Calu3 (cell line): Measurements from ENCODE around the gene NOL4L. TPM values are rescaled to one million over a fixed set of nuclear protein-coding genes. Genes with fewer than 3 reads are reported as not detected.

Source experiments
- BruUV-seq: library from RNA; stranded (reverse); fragments of 400-500 nt; replicated peaks from 2 replicates; lab custom pipeline; 2021; lab: Mats Ljungman, UMichigan
- CTCF ChIA-PET: fragments of 300-600 bp; sonication (Branson Sonifier 250); formaldehyde crosslinking; loops from one replicate; lab custom pipeline; 2022; ENCODE audit warnings: antibody characterized with exemption; lab: Charles Lee
- DNase-seq: peaks from one replicate; pipeline ENCODE4 v3.0.0; 2022
- H3K27ac Mint-ChIP-seq: one replicate; pipeline ENCODE4 v1.8.0; 2022; ENCODE audit warnings: mixed read lengths; ENCODE audit not compliant: unreplicated experiment
- H3K27me3 Mint-ChIP-seq: one replicate; pipeline ENCODE4 v1.8.0; 2022; ENCODE audit warnings: mixed read lengths; ENCODE audit not compliant: unreplicated experiment
- H3K36me3 Mint-ChIP-seq: one replicate; pipeline ENCODE4 v1.8.0; 2022; ENCODE audit warnings: mild to moderate bottlenecking, moderate library complexity, mixed read lengths; ENCODE audit not compliant: insufficient read depth, unreplicated experiment
- H3K4me1 Mint-ChIP-seq: one replicate; pipeline ENCODE4 v1.8.0; 2022; ENCODE audit warnings: mild to moderate bottlenecking, low read depth, mixed read lengths; ENCODE audit not compliant: unreplicated experiment
- H3K4me3 Mint-ChIP-seq: one replicate; pipeline ENCODE4 v1.8.0; 2022; ENCODE audit warnings: mild to moderate bottlenecking, low read depth, moderate library complexity, mixed read lengths; ENCODE audit not compliant: unreplicated experiment
- H3K9me3 Mint-ChIP-seq: one replicate; pipeline ENCODE4 v1.8.0; 2022; ENCODE audit warnings: low read depth, mixed read lengths; ENCODE audit not compliant: unreplicated experiment
- intact Hi-C: fragments of 100-400 bp; cut with micrococcal nuclease; formaldehyde crosslinking; loops from one replicate; pipeline ENCODE4 v1.10.0; 2022; ENCODE audit not compliant: unreplicated experiment
- total RNA-seq: library from RNA; stranded (reverse); gene quantifications from 2 replicates; pipeline ENCODE4 v1.2.3, GENCODE V29; 2022
- TF ChIP-seq, protein P1 (sequence below): fragments of 200-600 bp; IDR thresholded peaks from one replicate; pipeline ENCODE4 v1.8.0; 2022; ENCODE audit warnings: antibody characterized with exemption; ENCODE audit not compliant: unreplicated experiment

NOL4L gene
- total RNA-seq, 1 experiment from 2014 or later, result 46.9 TPM

DNA sequence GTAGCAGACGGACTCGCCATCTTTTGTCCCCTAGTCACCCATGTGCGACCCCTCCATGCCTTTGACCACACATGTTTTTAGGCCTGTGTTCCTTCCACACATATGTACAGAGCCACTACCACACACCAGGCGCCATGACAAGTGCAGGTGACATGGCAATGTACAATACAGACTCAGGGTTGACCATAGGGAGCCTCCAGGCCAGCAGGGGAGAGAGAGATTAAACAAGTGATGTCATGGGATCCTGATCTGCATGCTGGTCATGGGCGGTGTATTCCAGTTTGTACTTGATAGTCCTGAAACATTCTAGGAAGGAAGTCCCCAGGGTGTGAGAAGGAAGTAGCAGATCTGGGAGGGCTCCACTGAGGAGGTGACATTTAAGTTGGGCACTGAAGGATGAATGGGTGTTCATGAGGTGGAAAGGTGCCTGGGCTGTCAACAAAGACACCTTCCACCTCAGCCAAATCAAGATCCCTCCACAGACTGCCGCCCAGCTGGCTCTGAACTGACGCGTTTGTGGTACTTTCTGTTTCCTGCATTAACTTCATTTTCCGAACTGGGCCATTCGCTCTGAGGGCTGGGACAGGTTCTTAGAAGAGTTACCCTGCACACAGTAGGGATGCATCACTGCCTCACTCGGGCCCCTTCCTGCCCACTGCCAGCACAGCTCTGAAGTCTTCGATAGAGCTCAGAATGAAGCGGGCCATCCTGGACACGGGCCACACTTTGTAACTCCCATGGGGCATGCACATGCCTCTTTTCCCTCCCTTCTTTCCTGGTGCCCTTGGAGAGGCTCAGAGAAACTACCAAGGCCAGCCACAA, 94.0 kb downstream of the NOL4L start:
- Mint-ChIP-seq H3K9me3 (peaks cover 6% of the 10 kb centered on the region), H3K4me1 (peaks cover 3% of the 10 kb centered on the region), H3K4me3 (no peak overlapping the region), H3K27ac (no peak overlapping the region), H3K27me3 (peaks cover 39% of the 10 kb centered on the region), H3K36me3 (no peaks in the 10 kb centered on the region)
- intact Hi-C loops, result no loop called here
- BruUV-seq, result no TSS peak
- CTCF ChIA-PET, result no interaction called here
- no peak for DNase-seq
- TF ChIP-seq, protein P1, sequence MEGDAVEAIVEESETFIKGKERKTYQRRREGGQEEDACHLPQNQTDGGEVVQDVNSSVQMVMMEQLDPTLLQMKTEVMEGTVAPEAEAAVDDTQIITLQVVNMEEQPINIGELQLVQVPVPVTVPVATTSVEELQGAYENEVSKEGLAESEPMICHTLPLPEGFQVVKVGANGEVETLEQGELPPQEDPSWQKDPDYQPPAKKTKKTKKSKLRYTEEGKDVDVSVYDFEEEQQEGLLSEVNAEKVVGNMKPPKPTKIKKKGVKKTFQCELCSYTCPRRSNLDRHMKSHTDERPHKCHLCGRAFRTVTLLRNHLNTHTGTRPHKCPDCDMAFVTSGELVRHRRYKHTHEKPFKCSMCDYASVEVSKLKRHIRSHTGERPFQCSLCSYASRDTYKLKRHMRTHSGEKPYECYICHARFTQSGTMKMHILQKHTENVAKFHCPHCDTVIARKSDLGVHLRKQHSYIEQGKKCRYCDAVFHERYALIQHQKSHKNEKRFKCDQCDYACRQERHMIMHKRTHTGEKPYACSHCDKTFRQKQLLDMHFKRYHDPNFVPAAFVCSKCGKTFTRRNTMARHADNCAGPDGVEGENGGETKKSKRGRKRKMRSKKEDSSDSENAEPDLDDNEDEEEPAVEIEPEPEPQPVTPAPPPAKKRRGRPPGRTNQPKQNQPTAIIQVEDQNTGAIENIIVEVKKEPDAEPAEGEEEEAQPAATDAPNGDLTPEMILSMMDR, result no peak

DNA sequence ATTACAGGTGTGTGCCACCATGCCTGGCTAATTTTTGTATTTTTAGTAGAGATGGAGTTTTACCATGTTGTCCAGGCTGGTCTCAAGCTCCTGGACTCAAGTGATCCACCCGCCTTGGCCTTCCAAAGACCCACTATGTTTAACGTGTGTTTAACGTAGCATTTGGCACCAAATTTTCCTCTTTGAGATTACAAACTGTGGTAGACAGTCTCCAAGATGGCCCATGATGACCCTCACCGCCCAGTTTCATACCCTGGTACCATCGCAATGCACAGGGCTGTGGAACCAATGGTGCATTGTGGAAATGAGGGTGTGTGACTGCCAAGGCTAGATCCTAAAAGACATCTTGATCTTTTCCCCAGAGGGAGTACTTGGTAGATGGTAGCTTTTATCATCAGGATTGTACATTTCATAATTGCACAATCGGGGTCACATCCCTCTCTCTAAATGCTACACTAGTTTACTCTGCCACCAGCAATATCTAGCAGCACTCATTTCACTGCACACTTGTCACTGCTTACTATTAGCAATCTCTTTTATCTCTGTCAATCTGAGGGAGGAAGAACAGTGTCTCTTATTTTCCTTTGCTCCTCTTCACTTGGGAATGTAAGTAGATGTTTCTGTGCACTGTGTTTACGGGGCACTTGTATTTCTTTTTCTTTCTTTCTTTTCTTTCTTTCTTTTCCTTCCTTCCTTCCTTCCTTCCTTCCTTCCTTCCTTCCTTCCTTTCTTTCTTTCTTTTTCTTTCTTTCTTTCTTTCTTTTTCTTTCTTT, 96.9 kb downstream of the NOL4L start:
- no peak overlapping the region for H3K27ac Mint-ChIP-seq
- TF ChIP-seq, protein P1, result no peak
- H3K27me3 Mint-ChIP-seq, result peaks cover 41% of the 10 kb centered on the region
- H3K9me3 Mint-ChIP-seq, result peaks cover 6% of the 10 kb centered on the region
- peaks cover 15% of the 10 kb centered on the region for H3K4me1 Mint-ChIP-seq
- no peak for DNase-seq
- no TSS peak for BruUV-seq
- H3K36me3 Mint-ChIP-seq, result peaks cover 22% of the 10 kb centered on the region
- H3K4me3 Mint-ChIP-seq, result no peak overlapping the region
- CTCF ChIA-PET, result interaction anchor here (0.7 kb wide), 2 partner anchors 25 to 49 kb away, joined by 3 read pairs; no protein-coding TSS in a partner anchor
- intact Hi-C loops, result loop anchor here (10.0 kb wide), 1 partner anchor 153 kb away; no protein-coding TSS in a partner anchor

DNA sequence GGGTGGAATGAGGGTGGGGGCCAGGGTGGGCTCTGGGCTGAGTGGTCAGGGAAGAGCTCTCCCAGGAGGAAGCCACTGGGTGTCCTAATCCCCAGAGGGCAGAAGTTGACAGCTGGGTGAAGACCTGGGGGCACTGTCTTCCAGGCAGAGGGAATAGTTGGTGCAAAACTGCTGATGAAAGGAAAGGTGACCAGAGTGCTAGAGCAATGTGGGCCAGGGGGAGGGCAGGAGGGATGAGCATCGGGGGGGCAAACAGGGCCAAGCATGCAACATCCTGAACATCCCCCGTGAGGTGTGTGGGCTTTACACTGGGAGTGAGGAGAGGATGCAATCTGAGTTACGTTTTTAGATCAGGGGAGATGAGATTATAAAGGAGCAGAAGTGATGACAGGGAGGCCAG, 97.8 kb downstream of the NOL4L start:
- Mint-ChIP-seq H3K9me3 (peaks cover 6% of the 10 kb centered on the region), H3K4me3 (no peak overlapping the region), H3K27me3 (peaks cover 41% of the 10 kb centered on the region), H3K4me1 (peaks cover 15% of the 10 kb centered on the region), H3K27ac (no peak overlapping the region), H3K36me3 (peaks cover 30% of the 10 kb centered on the region)
- CTCF ChIA-PET, result no interaction called here
- BruUV-seq, result no TSS peak
- TF ChIP-seq, protein P1, result no peak
- intact Hi-C loops, result loop anchor here (10.0 kb wide), 1 partner anchor 153 kb away; no protein-coding TSS in a partner anchor
- DNase-seq, result no peak

DNA sequence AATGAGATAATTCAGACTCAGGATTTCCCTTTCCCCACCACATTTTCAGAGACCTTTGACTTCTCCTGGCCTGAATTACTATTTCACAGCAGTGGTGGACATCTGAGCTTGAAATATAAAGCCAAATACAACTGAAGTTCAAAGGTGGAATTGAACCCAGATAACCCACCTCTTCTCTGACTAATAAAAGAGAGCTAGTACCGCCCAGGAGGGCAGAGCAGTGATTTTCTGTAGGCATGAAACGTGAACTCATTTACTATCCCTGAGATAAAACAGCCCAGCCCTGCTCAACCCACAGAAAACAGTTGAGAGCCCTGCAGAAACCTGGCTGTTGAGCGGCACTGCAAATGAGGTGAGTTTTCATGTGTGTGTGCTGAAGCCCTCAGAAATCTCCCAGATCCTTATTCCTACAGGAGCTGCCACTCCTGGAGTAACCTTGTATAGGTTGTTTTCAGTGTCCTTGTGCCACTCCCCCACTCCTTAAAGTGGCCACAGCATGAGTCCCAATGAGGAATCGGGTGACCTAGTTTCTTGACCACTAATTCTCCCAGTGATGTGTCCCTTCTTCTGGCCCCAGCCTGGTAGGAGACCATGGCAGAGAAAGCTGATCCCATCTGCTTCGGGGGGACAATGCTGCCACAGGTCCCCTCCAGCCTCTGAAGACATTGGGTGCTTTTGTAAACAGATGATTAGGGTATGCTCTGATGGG, 99.2 kb downstream of the NOL4L start:
- peak overlapping the region; percentile 71 for H3K27ac Mint-ChIP-seq
- BruUV-seq, result no TSS peak
- peaks cover 20% of the 10 kb centered on the region for H3K4me1 Mint-ChIP-seq
- peaks cover 41% of the 10 kb centered on the region for H3K27me3 Mint-ChIP-seq
- peak overlapping the region; percentile 89 for H3K4me3 Mint-ChIP-seq
- CTCF ChIA-PET, result interaction anchor here (0.9 to 1.6 kb wide), 3 partner anchors 11 to 165 kb away, joined by 3 to 8 read pairs (median 7); no protein-coding TSS in a partner anchor
- intact Hi-C loops, result loop anchor here (10.0 kb wide), 1 partner anchor 151 kb away; no protein-coding TSS in a partner anchor
- H3K36me3 Mint-ChIP-seq, result peaks cover 40% of the 10 kb centered on the region
- H3K9me3 Mint-ChIP-seq, result peaks cover 6% of the 10 kb centered on the region
- DNase-seq, result no peak
- TF ChIP-seq, protein P1, result no peak
